GM23338 (cell line): ENCODE measurements around the gene SEC63. TPM values are rescaled to one million over a fixed set of nuclear protein-coding genes. Genes with fewer than 3 reads are reported as not detected.

Experiments
- ATAC-seq: fragments of 200-7000 bp; cut with Tn5 transposase; 3 replicates; pipeline ENCODE4 v1.9.1; 2020
- DNase-seq: peaks from one replicate; pipeline ENCODE4 v3.0.0-alpha.2; 2015; ENCODE audit warnings: low spot score
- H2AFZ ChIP-seq: fragments of 200-600 bp; sonication (generic); 2 replicates; pipeline ENCODE4 v1.8.0; 2016; ENCODE audit warnings: antibody characterized with exemption, mild to moderate bottlenecking, moderate library complexity
- H3F3A ChIP-seq: fragments of 200-600 bp; sonication (generic); replicated peaks from 2 replicates; pipeline ENCODE4 v1.8.0; 2017; ENCODE audit warnings: antibody characterized with exemption, mixed run types, low read depth
- H3K27ac ChIP-seq: fragments of 200-600 bp; sonication (generic); 2 replicates; pipeline ENCODE4 v1.6.1; 2016; ENCODE audit warnings: low read depth
- H3K27me3 ChIP-seq: fragments of 200-600 bp; sonication (generic); 2 replicates; pipeline ENCODE4 v1.8.0; 2016; ENCODE audit warnings: mild to moderate bottlenecking, mixed run types, moderate library complexity; ENCODE audit not compliant: insufficient read depth
- H3K36me3 ChIP-seq: fragments of 200-600 bp; sonication (generic); 2 replicates; pipeline ENCODE4 v1.8.0; 2016; ENCODE audit warnings: mild to moderate bottlenecking; ENCODE audit not compliant: insufficient read depth
- H3K4me1 ChIP-seq: fragments of 200-600 bp; sonication (generic); 2 replicates; pipeline ENCODE4 v1.8.0; 2016; ENCODE audit warnings: mild to moderate bottlenecking, moderate library complexity; ENCODE audit not compliant: insufficient read depth
- H3K4me2 ChIP-seq: fragments of 200-600 bp; sonication (generic); 2 replicates; pipeline ENCODE4 v1.7.1; 2017; ENCODE audit warnings: mixed run types
- H3K4me3 ChIP-seq: fragments of 200-600 bp; sonication (generic); 2 replicates; pipeline ENCODE4 v1.6.1; 2016; ENCODE audit warnings: mixed run types
- H3K79me2 ChIP-seq: fragments of 200-600 bp; sonication (generic); replicated peaks from 2 replicates; pipeline ENCODE4 v1.8.0; 2017; ENCODE audit warnings: mild to moderate bottlenecking; ENCODE audit not compliant: insufficient read depth
- H3K9me2 ChIP-seq: fragments of 200-600 bp; sonication (generic); 2 replicates; pipeline ENCODE4 v1.8.0; 2017; ENCODE audit not compliant: insufficient read depth
- H4K20me1 ChIP-seq: fragments of 200-600 bp; sonication (generic); replicated peaks from 2 replicates; pipeline ENCODE4 v1.8.0; 2017; ENCODE audit warnings: mild to moderate bottlenecking; ENCODE audit not compliant: insufficient read depth
- H3K27ac Mint-ChIP-seq: 2 replicates; pipeline ENCODE4 v1.8.0; 2020; ENCODE audit warnings: inconsistent platforms, mild to moderate bottlenecking, moderate library complexity, mixed read lengths
- H3K27me3 Mint-ChIP-seq: 3 replicates; pipeline ENCODE4 v1.8.0; 2022; ENCODE audit warnings: low read depth, mild to moderate bottlenecking, moderate library complexity, mixed read lengths, inconsistent platforms; ENCODE audit not compliant: insufficient read depth, poor library complexity
- H3K36me3 Mint-ChIP-seq: 3 replicates; pipeline ENCODE4 v1.8.0; 2021; ENCODE audit warnings: low read depth, mild to moderate bottlenecking, inconsistent platforms, moderate library complexity, mixed read lengths
- H3K4me1 Mint-ChIP-seq: 3 replicates; pipeline ENCODE4 v1.8.0; 2020; ENCODE audit warnings: mild to moderate bottlenecking, inconsistent platforms, mixed read lengths
- H3K4me3 Mint-ChIP-seq: 3 replicates; pipeline ENCODE4 v1.8.0; 2021; ENCODE audit warnings: moderate library complexity, mild to moderate bottlenecking, inconsistent platforms, mixed read lengths
- H3K9me3 Mint-ChIP-seq: 3 replicates; pipeline ENCODE4 v1.8.0; 2020; ENCODE audit warnings: moderate library complexity, mild to moderate bottlenecking, inconsistent platforms, mixed read lengths
- CREB1 ChIP-seq: fragments of 250-450 bp; sonication (Bioruptor Pico); IDR thresholded peaks from 2 replicates; pipeline ENCODE4 v1.5.0; 2020; ENCODE audit warnings: low read depth, mild to moderate bottlenecking, moderate library complexity
- EZH2 ChIP-seq: fragments of 200-600 bp; sonication (generic); IDR thresholded peaks from one replicate; pipeline ENCODE4 v1.8.0; 2017; ENCODE audit warnings: antibody characterized with exemption, mild to moderate bottlenecking, low read depth; ENCODE audit not compliant: unreplicated experiment
- EZH2phosphoT487 ChIP-seq: fragments of 200-600 bp; sonication (generic); IDR thresholded peaks from one replicate; pipeline ENCODE4 v1.8.1; 2018; ENCODE audit warnings: antibody characterized with exemption; ENCODE audit not compliant: unreplicated experiment
- JUNB ChIP-seq: IDR thresholded peaks from one replicate; pipeline ENCODE4 v1.6.1; 2016; ENCODE audit warnings: antibody characterized with exemption; ENCODE audit not compliant: unreplicated experiment
- NANOG ChIP-seq: IDR thresholded peaks from 2 replicates; pipeline ENCODE4 v1.6.1; 2016; ENCODE audit warnings: antibody characterized with exemption, borderline replicate concordance
- POLR2AphosphoS5 ChIP-seq: IDR thresholded peaks from 2 replicates; pipeline ENCODE4 v1.6.1; 2016; ENCODE audit warnings: antibody characterized with exemption, low read depth
- STAT1 ChIP-seq: IDR thresholded peaks from one replicate; pipeline ENCODE4 v1.6.1; 2016; ENCODE audit warnings: antibody characterized with exemption; ENCODE audit not compliant: unreplicated experiment
- ZNF114 ChIP-seq: fragments of 250-450 bp; sonication (Bioruptor Pico); IDR thresholded peaks from 2 replicates; pipeline ENCODE4 v1.5.0; 2020; ENCODE audit warnings: mild to moderate bottlenecking, moderate library complexity
- ZNF331 ChIP-seq: fragments of 250-450 bp; sonication (Bioruptor Pico); IDR thresholded peaks from 2 replicates; pipeline ENCODE4 v1.5.0; 2020; ENCODE audit warnings: low read depth, mild to moderate bottlenecking, moderate library complexity
- polyA plus RNA-seq: library from polyadenylated mRNA; unstranded; fragments of >200 nt; fragmentation: Nextera tagmentation; extraction: Ambion mirVana; gene quantifications from 2 replicates; pipeline ENCODE4 v1.2.1, GENCODE V29; 2016
- total RNA-seq: library from RNA; depleted of rRNA; stranded (reverse); fragments of >200 nt; shearing (Covaris generic); gene quantifications from 2 replicates; pipeline ENCODE4 v1.2.3, GENCODE V29; 2014
- TF ChIP-seq, protein P1 (sequence below): fragments of 250-450 bp; sonication (Bioruptor Pico); IDR thresholded peaks from 2 replicates; pipeline ENCODE4 v1.5.0; 2020; ENCODE audit warnings: mild to moderate bottlenecking, moderate library complexity
- TF ChIP-seq, protein P2 (sequence below), 2 experiments: fragments of 200-600 bp in 1 of 2; sonication (generic) in 1 of 2; conservative IDR thresholded peaks; 2 replicates each; pipeline versions ENCODE4 v1.5.1 to v1.6.1; 2016 to 2017; ENCODE audit warnings: antibody characterized with exemption in 2 of 2, low read depth in 2 of 2, mild to moderate bottlenecking in 2 of 2, moderate library complexity in 1 of 2
- TF ChIP-seq, protein P3 (sequence below): IDR thresholded peaks from 2 replicates; pipeline ENCODE4 v1.6.1; 2016; ENCODE audit warnings: antibody characterized with exemption
- TF ChIP-seq, protein P4 (sequence below): IDR thresholded peaks from one replicate; pipeline ENCODE4 v1.6.1; 2018; ENCODE audit warnings: antibody characterized with exemption; ENCODE audit not compliant: unreplicated experiment

Gene SEC63
- total and polyA plus RNA-seq, 2 experiments from 2014 or later = 48.2 to 124 TPM

DNA sequence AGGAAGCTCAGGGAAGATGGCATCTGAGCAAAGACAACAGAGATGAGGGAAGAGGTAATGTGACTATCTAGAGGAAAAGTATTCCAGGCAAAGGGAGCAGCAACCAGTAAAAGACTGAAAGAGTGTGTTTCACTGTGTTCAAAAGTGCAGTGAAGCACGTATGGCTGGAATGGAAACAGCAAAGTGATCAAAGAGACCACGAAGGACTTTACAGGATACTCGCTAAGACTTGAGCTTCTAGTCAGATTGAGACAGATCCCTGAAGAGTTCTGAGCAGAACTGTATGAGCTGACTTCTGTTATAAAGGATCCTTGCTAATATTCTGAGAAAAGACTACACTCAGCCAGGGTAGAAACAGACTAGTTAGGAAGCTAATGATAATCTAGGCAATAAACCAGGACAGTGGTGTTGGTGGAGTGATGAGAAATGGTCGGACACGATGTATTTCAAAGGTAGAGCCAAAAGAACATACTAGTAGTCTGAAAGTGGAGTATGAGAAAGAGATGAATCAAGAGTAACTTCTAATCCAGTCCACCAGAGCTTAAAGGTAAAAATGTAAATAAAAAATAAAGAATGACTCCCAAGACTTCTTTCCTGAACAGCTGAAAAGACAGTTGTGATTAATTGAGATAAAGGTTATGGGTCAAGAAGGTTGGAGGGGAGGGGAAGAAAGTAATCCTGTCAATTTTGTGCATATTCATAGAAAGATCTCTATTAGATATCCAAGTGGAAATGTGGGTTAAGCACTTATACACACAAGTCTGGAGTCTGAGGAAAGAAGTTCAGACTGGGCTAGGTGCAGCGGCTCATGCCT is 14.2 kb downstream of the SEC63 start:
- Histone ChIP-seq H3K9me2 (no peaks in the 10 kb centered on the region), H3K79me2 (peaks cover 100% of the 10 kb centered on the region), H3K27me3 (no peaks in the 10 kb centered on the region), H3K27ac (no peak overlapping the region), H3K36me3 (no peaks in the 10 kb centered on the region), H4K20me1 (peaks cover 76% of the 10 kb centered on the region), H3F3A (no peaks in the 10 kb centered on the region), H3K4me1 (no peaks in the 10 kb centered on the region), H2AFZ (no peak overlapping the region), H3K4me2 (no peak overlapping the region), H3K4me3 (no peak overlapping the region)
- H3K27ac Mint-ChIP-seq = no peak overlapping the region
- H3K9me3 Mint-ChIP-seq = peaks cover 1% of the 10 kb centered on the region; the same call in 1 of the 3 replicates
- TF ChIP-seq, protein P1, sequence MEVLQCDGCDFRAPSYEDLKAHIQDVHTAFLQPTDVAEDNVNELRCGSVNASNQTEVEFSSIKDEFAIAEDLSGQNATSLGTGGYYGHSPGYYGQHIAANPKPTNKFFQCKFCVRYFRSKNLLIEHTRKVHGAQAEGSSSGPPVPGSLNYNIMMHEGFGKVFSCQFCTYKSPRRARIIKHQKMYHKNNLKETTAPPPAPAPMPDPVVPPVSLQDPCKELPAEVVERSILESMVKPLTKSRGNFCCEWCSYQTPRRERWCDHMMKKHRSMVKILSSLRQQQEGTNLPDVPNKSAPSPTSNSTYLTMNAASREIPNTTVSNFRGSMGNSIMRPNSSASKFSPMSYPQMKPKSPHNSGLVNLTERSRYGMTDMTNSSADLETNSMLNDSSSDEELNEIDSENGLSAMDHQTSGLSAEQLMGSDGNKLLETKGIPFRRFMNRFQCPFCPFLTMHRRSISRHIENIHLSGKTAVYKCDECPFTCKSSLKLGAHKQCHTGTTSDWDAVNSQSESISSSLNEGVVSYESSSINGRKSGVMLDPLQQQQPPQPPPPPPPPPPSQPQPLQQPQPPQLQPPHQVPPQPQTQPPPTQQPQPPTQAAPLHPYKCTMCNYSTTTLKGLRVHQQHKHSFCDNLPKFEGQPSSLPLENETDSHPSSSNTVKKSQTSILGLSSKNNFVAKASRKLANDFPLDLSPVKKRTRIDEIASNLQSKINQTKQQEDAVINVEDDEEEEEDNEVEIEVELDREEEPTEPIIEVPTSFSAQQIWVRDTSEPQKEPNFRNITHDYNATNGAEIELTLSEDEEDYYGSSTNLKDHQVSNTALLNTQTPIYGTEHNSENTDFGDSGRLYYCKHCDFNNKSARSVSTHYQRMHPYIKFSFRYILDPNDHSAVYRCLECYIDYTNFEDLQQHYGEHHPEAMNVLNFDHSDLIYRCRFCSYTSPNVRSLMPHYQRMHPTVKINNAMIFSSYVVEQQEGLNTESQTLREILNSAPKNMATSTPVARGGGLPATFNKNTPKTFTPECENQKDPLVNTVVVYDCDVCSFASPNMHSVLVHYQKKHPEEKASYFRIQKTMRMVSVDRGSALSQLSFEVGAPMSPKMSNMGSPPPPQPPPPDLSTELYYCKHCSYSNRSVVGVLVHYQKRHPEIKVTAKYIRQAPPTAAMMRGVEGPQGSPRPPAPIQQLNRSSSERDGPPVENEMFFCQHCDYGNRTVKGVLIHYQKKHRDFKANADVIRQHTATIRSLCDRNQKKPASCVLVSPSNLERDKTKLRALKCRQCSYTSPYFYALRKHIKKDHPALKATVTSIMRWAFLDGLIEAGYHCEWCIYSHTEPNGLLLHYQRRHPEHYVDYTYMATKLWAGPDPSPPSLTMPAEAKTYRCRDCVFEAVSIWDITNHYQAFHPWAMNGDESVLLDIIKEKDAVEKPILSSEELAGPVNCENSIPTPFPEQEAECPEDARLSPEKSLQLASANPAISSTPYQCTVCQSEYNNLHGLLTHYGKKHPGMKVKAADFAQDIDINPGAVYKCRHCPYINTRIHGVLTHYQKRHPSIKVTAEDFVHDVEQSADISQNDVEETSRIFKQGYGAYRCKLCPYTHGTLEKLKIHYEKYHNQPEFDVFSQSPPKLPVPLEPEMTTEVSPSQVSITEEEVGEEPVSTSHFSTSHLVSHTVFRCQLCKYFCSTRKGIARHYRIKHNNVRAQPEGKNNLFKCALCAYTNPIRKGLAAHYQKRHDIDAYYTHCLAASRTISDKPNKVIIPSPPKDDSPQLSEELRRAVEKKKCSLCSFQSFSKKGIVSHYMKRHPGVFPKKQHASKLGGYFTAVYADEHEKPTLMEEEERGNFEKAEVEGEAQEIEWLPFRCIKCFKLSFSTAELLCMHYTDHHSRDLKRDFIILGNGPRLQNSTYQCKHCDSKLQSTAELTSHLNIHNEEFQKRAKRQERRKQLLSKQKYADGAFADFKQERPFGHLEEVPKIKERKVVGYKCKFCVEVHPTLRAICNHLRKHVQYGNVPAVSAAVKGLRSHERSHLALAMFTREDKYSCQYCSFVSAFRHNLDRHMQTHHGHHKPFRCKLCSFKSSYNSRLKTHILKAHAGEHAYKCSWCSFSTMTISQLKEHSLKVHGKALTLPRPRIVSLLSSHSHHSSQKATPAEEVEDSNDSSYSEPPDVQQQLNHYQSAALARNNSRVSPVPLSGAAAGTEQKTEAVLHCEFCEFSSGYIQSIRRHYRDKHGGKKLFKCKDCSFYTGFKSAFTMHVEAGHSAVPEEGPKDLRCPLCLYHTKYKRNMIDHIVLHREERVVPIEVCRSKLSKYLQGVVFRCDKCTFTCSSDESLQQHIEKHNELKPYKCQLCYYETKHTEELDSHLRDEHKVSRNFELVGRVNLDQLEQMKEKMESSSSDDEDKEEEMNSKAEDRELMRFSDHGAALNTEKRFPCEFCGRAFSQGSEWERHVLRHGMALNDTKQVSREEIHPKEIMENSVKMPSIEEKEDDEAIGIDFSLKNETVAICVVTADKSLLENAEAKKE (CRISPR knock-in tag) = no peak
- TF ChIP-seq NANOG = no peak
- TF ChIP-seq, protein P2, sequence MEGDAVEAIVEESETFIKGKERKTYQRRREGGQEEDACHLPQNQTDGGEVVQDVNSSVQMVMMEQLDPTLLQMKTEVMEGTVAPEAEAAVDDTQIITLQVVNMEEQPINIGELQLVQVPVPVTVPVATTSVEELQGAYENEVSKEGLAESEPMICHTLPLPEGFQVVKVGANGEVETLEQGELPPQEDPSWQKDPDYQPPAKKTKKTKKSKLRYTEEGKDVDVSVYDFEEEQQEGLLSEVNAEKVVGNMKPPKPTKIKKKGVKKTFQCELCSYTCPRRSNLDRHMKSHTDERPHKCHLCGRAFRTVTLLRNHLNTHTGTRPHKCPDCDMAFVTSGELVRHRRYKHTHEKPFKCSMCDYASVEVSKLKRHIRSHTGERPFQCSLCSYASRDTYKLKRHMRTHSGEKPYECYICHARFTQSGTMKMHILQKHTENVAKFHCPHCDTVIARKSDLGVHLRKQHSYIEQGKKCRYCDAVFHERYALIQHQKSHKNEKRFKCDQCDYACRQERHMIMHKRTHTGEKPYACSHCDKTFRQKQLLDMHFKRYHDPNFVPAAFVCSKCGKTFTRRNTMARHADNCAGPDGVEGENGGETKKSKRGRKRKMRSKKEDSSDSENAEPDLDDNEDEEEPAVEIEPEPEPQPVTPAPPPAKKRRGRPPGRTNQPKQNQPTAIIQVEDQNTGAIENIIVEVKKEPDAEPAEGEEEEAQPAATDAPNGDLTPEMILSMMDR (conservative IDR thresholded peaks at IDR 0.05; ENCODE audit: low read depth in 2 of 2) = no peak
- no peak for TF ChIP-seq ZNF331 (CRISPR knock-in tag)
- TF ChIP-seq EZH2 = no peak
- no peak for TF ChIP-seq CREB1 (CRISPR knock-in tag)
- TF ChIP-seq, protein P3, sequence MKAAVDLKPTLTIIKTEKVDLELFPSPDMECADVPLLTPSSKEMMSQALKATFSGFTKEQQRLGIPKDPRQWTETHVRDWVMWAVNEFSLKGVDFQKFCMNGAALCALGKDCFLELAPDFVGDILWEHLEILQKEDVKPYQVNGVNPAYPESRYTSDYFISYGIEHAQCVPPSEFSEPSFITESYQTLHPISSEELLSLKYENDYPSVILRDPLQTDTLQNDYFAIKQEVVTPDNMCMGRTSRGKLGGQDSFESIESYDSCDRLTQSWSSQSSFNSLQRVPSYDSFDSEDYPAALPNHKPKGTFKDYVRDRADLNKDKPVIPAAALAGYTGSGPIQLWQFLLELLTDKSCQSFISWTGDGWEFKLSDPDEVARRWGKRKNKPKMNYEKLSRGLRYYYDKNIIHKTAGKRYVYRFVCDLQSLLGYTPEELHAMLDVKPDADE = no peak
- TF ChIP-seq, protein P4, sequence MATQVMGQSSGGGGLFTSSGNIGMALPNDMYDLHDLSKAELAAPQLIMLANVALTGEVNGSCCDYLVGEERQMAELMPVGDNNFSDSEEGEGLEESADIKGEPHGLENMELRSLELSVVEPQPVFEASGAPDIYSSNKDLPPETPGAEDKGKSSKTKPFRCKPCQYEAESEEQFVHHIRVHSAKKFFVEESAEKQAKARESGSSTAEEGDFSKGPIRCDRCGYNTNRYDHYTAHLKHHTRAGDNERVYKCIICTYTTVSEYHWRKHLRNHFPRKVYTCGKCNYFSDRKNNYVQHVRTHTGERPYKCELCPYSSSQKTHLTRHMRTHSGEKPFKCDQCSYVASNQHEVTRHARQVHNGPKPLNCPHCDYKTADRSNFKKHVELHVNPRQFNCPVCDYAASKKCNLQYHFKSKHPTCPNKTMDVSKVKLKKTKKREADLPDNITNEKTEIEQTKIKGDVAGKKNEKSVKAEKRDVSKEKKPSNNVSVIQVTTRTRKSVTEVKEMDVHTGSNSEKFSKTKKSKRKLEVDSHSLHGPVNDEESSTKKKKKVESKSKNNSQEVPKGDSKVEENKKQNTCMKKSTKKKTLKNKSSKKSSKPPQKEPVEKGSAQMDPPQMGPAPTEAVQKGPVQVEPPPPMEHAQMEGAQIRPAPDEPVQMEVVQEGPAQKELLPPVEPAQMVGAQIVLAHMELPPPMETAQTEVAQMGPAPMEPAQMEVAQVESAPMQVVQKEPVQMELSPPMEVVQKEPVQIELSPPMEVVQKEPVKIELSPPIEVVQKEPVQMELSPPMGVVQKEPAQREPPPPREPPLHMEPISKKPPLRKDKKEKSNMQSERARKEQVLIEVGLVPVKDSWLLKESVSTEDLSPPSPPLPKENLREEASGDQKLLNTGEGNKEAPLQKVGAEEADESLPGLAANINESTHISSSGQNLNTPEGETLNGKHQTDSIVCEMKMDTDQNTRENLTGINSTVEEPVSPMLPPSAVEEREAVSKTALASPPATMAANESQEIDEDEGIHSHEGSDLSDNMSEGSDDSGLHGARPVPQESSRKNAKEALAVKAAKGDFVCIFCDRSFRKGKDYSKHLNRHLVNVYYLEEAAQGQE = no peak
- TF ChIP-seq POLR2AphosphoS5 = no peak
- no peak for TF ChIP-seq ZNF114 (CRISPR knock-in tag)
- TF ChIP-seq JUNB = no peak
- no peak for TF ChIP-seq EZH2phosphoT487
- TF ChIP-seq STAT1 = no peak
- no peak overlapping the region for H3K4me3 Mint-ChIP-seq
- H3K36me3 Mint-ChIP-seq = peaks cover 18% of the 10 kb centered on the region; the same call in 2 of the 3 replicates
- no peaks in the 10 kb centered on the region; the same call in 2 of the 3 replicates for H3K4me1 Mint-ChIP-seq
- DNase-seq (no peak), ATAC-seq (no peak)
- H3K27me3 Mint-ChIP-seq = peaks cover 2% of the 10 kb centered on the region
